Trophoblast cell (in vitro differentiated cells and primary cell): ENCODE results near the gene NEDD8.
A peak's percentile ranks its signal among the peaks of the same experiment; 100 is the strongest.

Source experiments
- DNase-seq, 2 donors: peaks; one replicate each; pipeline ENCODE4 v3.0.0-alpha.2; 2016
- H2AFZ ChIP-seq: 2 replicates; pipeline ENCODE4 v1.6.1; 2013; ENCODE audit warnings: low read length, moderate library complexity, mild to moderate bottlenecking; ENCODE audit not compliant: insufficient read depth, poor library complexity
- H2AK5ac ChIP-seq: 2 replicates; pipeline ENCODE4 v1.6.1; 2013; ENCODE audit warnings: mild to moderate bottlenecking, low read length
- H2BK120ac ChIP-seq: 2 replicates; pipeline ENCODE4 v1.6.1; 2013; ENCODE audit warnings: low read length, mild to moderate bottlenecking, moderate library complexity; ENCODE audit not compliant: insufficient read depth, poor library complexity
- H2BK12ac ChIP-seq: 2 replicates; pipeline ENCODE4 v1.6.1; 2013; ENCODE audit warnings: mild to moderate bottlenecking, low read length, moderate library complexity
- H2BK5ac ChIP-seq: 2 replicates; pipeline ENCODE4 v1.6.1; 2013; ENCODE audit warnings: low read length, low read depth, moderate library complexity, mild to moderate bottlenecking; ENCODE audit not compliant: poor library complexity
- H3K14ac ChIP-seq: 2 replicates; pipeline ENCODE4 v1.6.1; 2013; ENCODE audit warnings: mild to moderate bottlenecking, low read length
- H3K18ac ChIP-seq: 2 replicates; pipeline ENCODE4 v1.6.1; 2013; ENCODE audit warnings: mild to moderate bottlenecking, low read length
- H3K23ac ChIP-seq: 2 replicates; pipeline ENCODE4 v1.6.1; 2013; ENCODE audit warnings: low read length
- H3K27ac ChIP-seq: 2 replicates; pipeline ENCODE4 v1.5.1; 2013; ENCODE audit warnings: low read depth, mild to moderate bottlenecking, inconsistent platforms, low read length, moderate library complexity
- H3K27me3 ChIP-seq: 2 replicates; pipeline ENCODE4 v1.6.1; 2013; ENCODE audit warnings: inconsistent platforms, mild to moderate bottlenecking, low read length, moderate library complexity; ENCODE audit not compliant: insufficient read depth
- H3K36me3 ChIP-seq, 2 experiments: 1 replicate in 1 of 2; 2 replicates in 1 of 2; pipeline ENCODE4 v1.6.1; 2013; ENCODE audit warnings: low read length in 2 of 2, mild to moderate bottlenecking in 2 of 2, moderate library complexity in 1 of 2; ENCODE audit not compliant: insufficient read depth in 2 of 2, control insufficient read depth in 1 of 2
- H3K4ac ChIP-seq: 2 replicates; pipeline ENCODE4 v1.6.1; 2013; ENCODE audit warnings: low read depth, mild to moderate bottlenecking, low read length, moderate library complexity
- H3K4me1 ChIP-seq, 2 experiments: 1 replicate in 1 of 2; 2 replicates in 1 of 2; pipeline ENCODE4 v1.6.1; 2013; ENCODE audit warnings: low read length in 2 of 2, mild to moderate bottlenecking in 2 of 2, moderate library complexity in 1 of 2; ENCODE audit not compliant: insufficient read depth in 2 of 2, control insufficient read depth in 1 of 2
- H3K4me2 ChIP-seq: 2 replicates; pipeline ENCODE4 v1.6.1; 2013; ENCODE audit warnings: inconsistent platforms, mild to moderate bottlenecking, low read length, moderate library complexity
- H3K4me3 ChIP-seq: 2 replicates; pipeline ENCODE4 v1.5.1; 2013; ENCODE audit warnings: mild to moderate bottlenecking, low read depth, low read length, inconsistent platforms
- H3K79me1 ChIP-seq: one replicate; pipeline ENCODE4 v1.6.1; 2013; ENCODE audit warnings: low read length
- H3K79me2 ChIP-seq: 2 replicates; pipeline ENCODE4 v1.6.1; 2013; ENCODE audit warnings: low read length, mild to moderate bottlenecking; ENCODE audit not compliant: control insufficient read depth, insufficient read depth, poor library complexity
- H3K9ac ChIP-seq: 2 replicates; pipeline ENCODE4 v1.6.1; 2013; ENCODE audit warnings: mild to moderate bottlenecking, low read length
- H3K9me3 ChIP-seq: 2 replicates; pipeline ENCODE4 v1.6.1; 2013; ENCODE audit warnings: low read depth, mild to moderate bottlenecking, control low read depth, inconsistent platforms, low read length; ENCODE audit not compliant: insufficient read depth
- H4K12ac ChIP-seq: 2 replicates; pipeline ENCODE4 v1.6.1; 2013; ENCODE audit warnings: low read depth, mild to moderate bottlenecking, low read length, moderate library complexity
- H4K8ac ChIP-seq: 2 replicates; pipeline ENCODE4 v1.6.1; 2013; ENCODE audit warnings: low read depth, mild to moderate bottlenecking, low read length, moderate library complexity
- H4K91ac ChIP-seq: one replicate; pipeline ENCODE4 v1.6.1; 2013; ENCODE audit warnings: low read depth, mild to moderate bottlenecking, low read length, moderate library complexity
- WGBS: extraction: QIAGEN DNeasy Blood & Tissue Kit; methylation state at CpG from one replicate; pipeline ENCODE4 v1.1.7; 2013; ENCODE audit warnings: missing lambda C conversion rate; ENCODE audit not compliant: insufficient read length, insufficient coverage; ENCODE audit errors: extremely low coverage; 5-methylcytosine and 5-hydroxymethylcytosine counted together

The NEDD8 gene

DNA sequence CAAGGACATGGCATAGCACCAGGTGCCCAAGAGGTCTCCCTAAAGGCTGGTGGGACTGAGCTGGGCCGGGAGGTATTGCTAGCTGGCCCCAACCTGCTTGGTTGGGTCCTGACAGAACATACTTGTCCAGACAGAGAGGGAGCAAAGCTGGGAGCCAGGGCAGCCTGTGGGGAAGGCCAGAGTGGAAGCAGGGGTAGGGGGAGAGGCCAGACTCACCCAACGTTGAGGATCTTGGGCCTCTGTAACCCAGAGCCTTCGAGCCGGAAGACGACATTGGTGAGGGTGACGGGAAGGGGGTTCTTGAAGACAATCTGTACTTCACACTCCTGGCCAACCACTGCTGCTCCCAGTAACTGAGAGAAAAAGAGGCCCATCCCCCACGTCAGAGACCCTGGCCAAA, 21.8 kb upstream of the NEDD8 start:
- H3K79me1 ChIP-seq: peaks cover 3% of the 10 kb centered on the region
- peaks cover 1% of the 10 kb centered on the region for H3K9me3 ChIP-seq
- H3K79me2 ChIP-seq: no peaks in the 10 kb centered on the region
- H2AFZ ChIP-seq: no peak overlapping the region
- H3K4me2 ChIP-seq: no peak overlapping the region
- H3K4ac ChIP-seq: no peak overlapping the region
- H3K14ac ChIP-seq: no peak overlapping the region
- no peak overlapping the region for H3K23ac ChIP-seq
- H4K8ac ChIP-seq: no peak overlapping the region
- H3K4me1 ChIP-seq: peaks cover 3 to 4% of the 10 kb centered on the region in 2 experiments
- no peak overlapping the region for H2BK5ac ChIP-seq
- no peak overlapping the region for H2AK5ac ChIP-seq
- H4K91ac ChIP-seq: no peak overlapping the region
- no peak overlapping the region for H3K4me3 ChIP-seq
- no peaks in the 10 kb centered on the region for H3K27me3 ChIP-seq
- H3K18ac ChIP-seq: no peak overlapping the region
- H3K9ac ChIP-seq: no peak overlapping the region
- no peak overlapping the region for H2BK12ac ChIP-seq
- WGBS: no CpG with 5 or more reads among the region's 7 CpGs
- H4K12ac ChIP-seq: no peak overlapping the region
- H2BK120ac ChIP-seq: no peak overlapping the region
- H3K36me3 ChIP-seq: peaks cover 64 to 70% of the 10 kb centered on the region in 2 experiments
- no peak for DNase-seq
- H3K27ac ChIP-seq: no peak overlapping the region

DNA sequence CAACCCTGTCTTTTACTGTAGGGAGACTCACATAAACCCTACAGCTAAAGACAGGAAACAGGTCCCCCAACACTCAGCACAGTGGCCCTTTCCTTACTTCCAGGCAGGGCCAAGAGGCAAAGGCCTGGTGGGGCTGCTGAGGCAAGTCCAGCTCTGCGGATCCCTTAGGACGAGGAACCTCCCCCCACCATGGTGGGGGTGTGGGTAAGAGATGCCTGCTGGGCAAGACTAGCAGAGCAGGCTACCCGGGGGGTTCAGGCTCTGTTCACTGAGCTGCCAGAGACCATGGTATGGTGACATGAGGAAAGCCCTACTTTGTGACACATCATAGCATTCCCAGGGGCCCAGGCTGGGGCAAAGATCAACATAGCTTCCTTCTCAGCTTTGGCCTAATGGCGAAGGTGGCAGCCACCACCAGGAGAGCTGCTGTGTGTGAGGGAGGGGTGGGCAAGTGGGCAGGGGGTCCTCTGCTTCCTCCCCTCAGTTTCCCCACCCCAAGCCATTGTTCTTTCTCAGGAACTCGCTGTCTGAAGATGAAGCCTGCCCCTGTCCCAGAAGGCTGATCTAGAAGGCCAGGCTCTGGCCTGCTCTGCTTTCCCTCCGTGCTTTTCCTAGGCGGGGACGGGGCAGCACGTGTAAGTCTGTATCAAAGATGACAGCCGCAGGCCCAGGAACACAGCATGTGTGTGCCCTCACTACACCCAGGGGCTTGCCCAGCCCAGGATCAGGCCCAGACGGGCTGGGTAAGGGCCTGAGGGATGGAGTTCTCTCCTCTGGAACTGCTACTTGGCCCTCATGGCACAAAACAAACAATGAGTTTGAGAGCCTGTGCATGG, 20.3 kb upstream of the NEDD8 start:
- Histone ChIP-seq H3K14ac (no peak overlapping the region), H3K36me3 (peaks cover 56 to 63% of the 10 kb centered on the region in 2 experiments), H2BK12ac (no peak overlapping the region), H3K18ac (no peak overlapping the region), H3K27ac (peak overlapping the region; percentile 1), H3K23ac (no peak overlapping the region), H3K4me2 (no peak overlapping the region), H4K12ac (no peak overlapping the region), H3K27me3 (no peaks in the 10 kb centered on the region), H2BK120ac (no peak overlapping the region), H3K4me3 (no peak overlapping the region), H4K91ac (peak overlapping the region; percentile 53), H3K9ac (no peak overlapping the region), H2AK5ac (no peak overlapping the region), H2AFZ (no peak overlapping the region), H4K8ac (no peak overlapping the region), H3K79me1 (peaks cover 3% of the 10 kb centered on the region), H3K9me3 (peaks cover 1% of the 10 kb centered on the region), H3K79me2 (no peaks in the 10 kb centered on the region), H2BK5ac (no peak overlapping the region), H3K4me1 (peaks cover 3 to 4% of the 10 kb centered on the region in 2 experiments), H3K4ac (no peak overlapping the region)
- no peak for DNase-seq
- WGBS: no CpG with 5 or more reads among the region's 11 CpGs

DNA sequence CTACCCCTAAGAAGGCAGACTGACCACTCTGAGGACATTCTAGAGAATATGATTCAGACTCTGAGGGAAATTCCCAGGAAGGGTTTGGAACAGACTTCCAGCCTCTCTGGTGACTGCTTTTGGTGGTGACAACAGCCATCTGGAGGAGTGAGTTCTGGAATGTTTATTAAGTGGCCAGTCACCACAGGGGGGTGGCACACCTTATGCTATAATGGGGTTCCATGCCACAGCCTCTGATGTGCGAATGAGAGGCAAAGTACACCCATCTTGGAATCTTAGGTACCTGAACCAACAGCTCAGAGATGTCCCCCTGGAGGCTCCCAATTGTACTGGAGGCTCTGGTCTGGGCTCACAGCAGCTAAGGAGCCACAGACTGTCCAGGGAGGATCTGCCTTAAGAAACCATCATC, 19.7 kb upstream of the NEDD8 start:
- no peak overlapping the region for H2BK12ac ChIP-seq
- no peak overlapping the region for H3K23ac ChIP-seq
- peak overlapping the region; percentile 1 for H3K27ac ChIP-seq
- no CpG with 5 or more reads among the region's 1 CpG for WGBS
- peaks cover 1% of the 10 kb centered on the region for H3K9me3 ChIP-seq
- H4K8ac ChIP-seq: no peak overlapping the region
- H3K36me3 ChIP-seq: peaks cover 53 to 61% of the 10 kb centered on the region in 2 experiments
- no peak overlapping the region for H2AK5ac ChIP-seq
- H3K18ac ChIP-seq: no peak overlapping the region
- peak in 1 of 2 donors; percentile 18 for DNase-seq
- peaks cover 3 to 4% of the 10 kb centered on the region in 2 experiments for H3K4me1 ChIP-seq
- H2BK120ac ChIP-seq: no peak overlapping the region
- H2AFZ ChIP-seq: no peak overlapping the region
- H3K14ac ChIP-seq: no peak overlapping the region
- no peak overlapping the region for H4K12ac ChIP-seq
- H3K4me3 ChIP-seq: no peak overlapping the region
- H3K79me2 ChIP-seq: no peaks in the 10 kb centered on the region
- peak overlapping the region; percentile 53 for H4K91ac ChIP-seq
- H2BK5ac ChIP-seq: no peak overlapping the region
- H3K79me1 ChIP-seq: peaks cover 3% of the 10 kb centered on the region
- no peak overlapping the region for H3K9ac ChIP-seq
- H3K4ac ChIP-seq: no peak overlapping the region
- H3K4me2 ChIP-seq: no peak overlapping the region
- no peaks in the 10 kb centered on the region for H3K27me3 ChIP-seq

DNA sequence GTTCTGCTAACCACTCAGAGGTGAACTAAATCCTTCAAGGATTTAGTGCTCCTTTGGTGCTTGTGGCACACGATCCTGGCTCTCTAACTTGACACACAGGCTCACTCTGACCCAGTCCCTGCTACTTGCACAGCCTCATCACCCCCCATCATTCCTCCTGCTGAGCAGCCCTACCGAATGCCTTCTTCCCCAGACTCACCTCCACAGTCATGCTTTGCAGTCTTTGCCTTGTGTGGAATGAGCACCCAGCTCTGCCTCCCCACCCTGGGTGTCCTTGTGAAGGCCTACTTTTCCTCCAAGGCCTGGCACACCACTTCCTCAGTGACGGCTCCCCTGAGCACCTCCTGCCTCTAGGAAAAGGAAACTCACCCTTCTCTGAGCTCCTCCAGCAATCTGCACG, 18.2 kb upstream of the NEDD8 start:
- H3K27ac ChIP-seq: no peak overlapping the region
- H3K9me3 ChIP-seq: no peaks in the 10 kb centered on the region
- H2AFZ ChIP-seq: no peak overlapping the region
- no peak overlapping the region for H3K18ac ChIP-seq
- no peak overlapping the region for H2BK12ac ChIP-seq
- no peak overlapping the region for H4K12ac ChIP-seq
- H3K79me2 ChIP-seq: no peaks in the 10 kb centered on the region
- H3K79me1 ChIP-seq: peaks cover 3% of the 10 kb centered on the region
- H3K9ac ChIP-seq: no peak overlapping the region
- no peaks in the 10 kb centered on the region for H3K27me3 ChIP-seq
- peaks cover 3 to 4% of the 10 kb centered on the region in 2 experiments for H3K4me1 ChIP-seq
- H3K4me3 ChIP-seq: no peak overlapping the region
- H4K91ac ChIP-seq: no peak overlapping the region
- no peak overlapping the region for H3K14ac ChIP-seq
- no peak for DNase-seq
- H3K36me3 ChIP-seq: peaks cover 42 to 49% of the 10 kb centered on the region in 2 experiments
- no peak overlapping the region for H3K23ac ChIP-seq
- WGBS: no CpG with 5 or more reads among the region's 4 CpGs
- no peak overlapping the region for H2BK5ac ChIP-seq
- no peak overlapping the region for H3K4ac ChIP-seq
- H2BK120ac ChIP-seq: no peak overlapping the region
- H2AK5ac ChIP-seq: no peak overlapping the region
- H4K8ac ChIP-seq: no peak overlapping the region
- H3K4me2 ChIP-seq: no peak overlapping the region
